KBM-7 (cell line): Measurements from ENCODE around the gene ARFGEF3.

ENCODE experiments used
- DNase-seq: peaks from one replicate; pipeline ENCODE4 v3.0.0-alpha.2; 2015
- in situ Hi-C: fragments of 300-500 bp; cut with MboI; formaldehyde crosslinking; loops from 2 replicates; pipeline ENCODE4 v1.14.3; 2020; ENCODE audit warnings: low sequenced_read_pairs, low pct_unique_long_range_greater_than_20kb, mixed read lengths

ARFGEF3 gene

DNA sequence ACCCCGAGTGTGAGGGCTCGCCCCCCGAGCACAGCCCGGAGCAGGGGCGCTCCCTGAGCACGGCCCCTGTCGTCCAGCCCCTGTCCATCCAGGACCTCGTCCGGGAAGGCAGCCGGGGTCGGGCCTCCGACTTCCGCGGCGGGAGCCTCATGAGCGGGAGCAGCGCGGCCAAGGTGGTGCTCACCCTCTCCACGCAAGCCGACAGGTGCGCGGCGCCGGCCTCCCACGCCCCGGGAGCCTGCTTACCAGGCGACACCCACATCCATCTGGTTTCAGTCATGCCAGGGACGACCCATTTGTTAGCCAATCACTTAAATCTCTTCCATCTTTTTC, 130.1 kb downstream of the ARFGEF3 start:
- in situ Hi-C loops: no loop called here
- no peak for DNase-seq

DNA sequence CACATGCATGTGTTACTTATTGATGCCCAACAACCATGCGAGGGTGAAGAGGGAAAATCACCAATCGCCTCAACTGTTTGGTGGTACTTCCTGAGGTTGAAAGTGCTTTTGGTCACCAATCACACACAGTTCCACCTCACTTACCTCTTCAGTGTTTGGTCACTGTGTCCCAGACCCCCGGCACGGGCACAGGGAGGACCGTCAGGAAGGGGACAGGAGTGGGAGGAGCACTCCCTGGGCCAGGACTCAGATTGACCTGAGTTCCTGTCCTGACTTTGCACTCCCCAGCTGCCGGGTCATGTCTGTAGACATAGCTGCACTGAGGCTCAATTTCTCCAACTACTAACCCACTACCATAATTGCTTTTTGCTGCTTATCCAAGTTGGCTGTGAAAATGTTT, 130.7 kb downstream of the ARFGEF3 start:
- no peak for DNase-seq
- in situ Hi-C loops: no loop called here

DNA sequence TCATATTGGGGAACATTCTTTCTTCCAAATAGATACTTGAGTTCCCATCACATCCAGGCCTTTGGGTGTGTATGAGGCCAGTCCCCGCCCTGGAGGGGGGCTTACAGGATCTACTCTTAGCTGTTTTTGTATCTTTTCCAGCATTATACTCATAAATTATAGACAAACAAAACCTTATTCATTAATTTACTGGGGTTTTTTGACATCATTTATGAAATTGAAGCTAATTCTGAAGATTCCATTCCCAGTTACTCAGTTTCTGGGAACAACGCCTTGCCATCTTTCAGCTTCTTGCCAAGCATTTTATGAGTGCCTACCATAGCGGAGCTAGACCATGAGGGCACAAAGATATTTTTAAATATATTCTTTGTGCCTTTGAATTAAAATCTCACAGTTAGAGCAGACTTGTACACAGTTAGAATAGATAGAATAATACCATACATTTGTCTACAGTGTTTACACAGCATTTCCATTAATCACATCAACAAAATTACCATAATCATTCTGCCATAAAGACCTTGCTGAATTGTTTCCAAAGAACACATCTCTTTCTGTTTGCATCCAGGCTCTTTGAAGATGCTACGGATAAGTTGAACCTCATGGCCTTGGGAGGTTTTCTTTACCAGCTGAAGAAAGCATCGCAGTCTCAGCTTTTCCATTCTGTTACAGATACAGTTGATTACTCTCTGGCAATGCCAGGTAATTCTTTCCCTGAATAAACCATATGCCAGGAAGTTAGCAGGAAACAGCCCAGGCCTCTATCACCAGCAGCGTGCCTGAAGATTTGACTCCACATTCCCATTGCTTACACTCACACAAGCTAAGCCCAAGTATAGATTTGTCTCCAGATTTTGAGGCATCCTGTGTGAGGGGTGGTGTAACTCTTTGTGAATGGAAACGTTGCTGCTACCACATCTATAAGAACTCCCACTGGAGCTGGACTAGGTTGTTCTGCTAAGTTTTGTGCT, 132.0 kb downstream of the ARFGEF3 start:
- in situ Hi-C loops: no loop called here
- no peak for DNase-seq

DNA sequence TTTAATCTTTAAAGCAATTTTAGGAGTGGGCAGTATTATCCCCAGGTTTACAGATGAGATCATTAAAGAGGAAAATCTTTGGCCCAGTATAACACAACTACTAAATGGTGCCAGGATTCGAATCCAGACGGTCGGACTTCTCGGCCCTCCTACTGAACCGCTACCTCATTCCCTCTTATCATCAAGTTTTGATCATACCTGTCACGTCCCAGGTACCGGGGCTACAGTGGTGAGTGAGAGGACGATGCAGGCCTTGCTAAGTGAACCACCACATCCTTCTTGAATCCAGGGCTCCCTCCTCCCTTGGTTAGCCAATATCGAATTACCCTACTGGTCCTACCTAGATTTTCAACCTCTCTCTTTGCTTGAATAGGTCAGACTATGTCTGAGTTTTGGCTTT, 134.6 kb downstream of the ARFGEF3 start:
- in situ Hi-C loops: no loop called here
- DNase-seq: no peak

DNA sequence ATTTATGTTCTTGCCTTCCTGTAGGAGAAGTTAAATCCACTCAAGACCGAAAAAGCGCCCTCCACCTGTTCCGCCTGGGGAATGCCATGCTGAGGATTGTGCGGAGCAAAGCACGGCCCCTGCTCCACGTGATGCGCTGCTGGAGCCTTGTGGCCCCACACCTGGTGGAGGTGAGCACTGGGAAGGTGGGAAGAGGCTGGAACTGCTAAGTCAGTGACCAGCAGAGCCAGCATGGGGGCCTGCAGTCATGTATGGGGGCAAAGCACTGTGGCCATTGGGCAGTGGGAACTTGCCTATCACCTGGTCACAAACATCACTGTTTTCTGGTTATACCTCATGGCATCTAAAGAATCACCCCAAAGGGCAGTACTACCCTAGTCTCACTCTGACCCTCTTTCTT, 135.0 kb downstream of the ARFGEF3 start:
- in situ Hi-C loops: no loop called here
- no peak for DNase-seq

DNA sequence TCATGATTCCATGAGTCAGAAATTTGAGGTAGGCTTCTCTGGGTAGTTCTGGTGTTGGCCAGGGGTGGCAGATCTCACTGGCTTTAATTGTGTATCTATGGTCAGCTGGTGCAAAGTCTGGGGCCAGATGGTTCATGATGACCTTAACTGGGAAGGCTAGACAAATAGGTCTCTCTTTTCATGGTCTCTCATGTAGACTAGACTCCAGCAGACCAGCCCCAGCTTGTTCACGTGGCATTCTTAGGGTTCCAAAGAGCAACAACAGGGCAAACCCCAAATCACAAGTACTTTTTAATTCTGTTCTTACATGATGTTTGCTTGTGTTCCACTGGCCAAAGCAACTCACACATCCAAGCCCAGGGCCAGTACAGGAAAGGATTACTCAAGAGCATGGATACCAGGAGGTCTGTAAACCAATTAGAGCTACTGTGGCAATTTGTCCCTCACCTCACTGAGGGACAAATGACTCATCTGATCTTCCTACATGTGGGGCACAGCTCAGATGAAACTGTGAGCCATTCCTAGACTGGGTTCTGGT, 136.1 kb downstream of the ARFGEF3 start:
- DNase-seq: no peak
- in situ Hi-C loops: no loop called here

DNA sequence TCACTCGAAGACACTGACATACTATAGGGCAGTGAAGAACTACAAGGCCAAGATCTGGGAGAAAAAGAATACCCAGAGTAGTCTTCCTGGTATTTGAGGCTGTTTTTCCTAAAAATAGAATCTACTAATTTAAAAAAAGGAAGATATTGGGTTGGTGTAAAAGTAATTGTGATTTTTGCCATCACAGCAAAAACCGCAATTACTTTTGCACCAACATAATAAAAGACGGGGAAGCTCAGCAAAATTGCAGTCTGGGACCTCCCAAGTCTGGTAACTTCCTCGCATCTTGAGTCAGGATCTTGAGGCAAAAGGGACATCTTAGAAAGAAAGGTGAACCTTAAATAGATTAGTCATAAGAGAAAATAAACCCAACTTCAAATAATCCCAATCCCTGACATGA, 138.7 kb downstream of the ARFGEF3 start:
- in situ Hi-C loops: no loop called here
- DNase-seq: no peak

DNA sequence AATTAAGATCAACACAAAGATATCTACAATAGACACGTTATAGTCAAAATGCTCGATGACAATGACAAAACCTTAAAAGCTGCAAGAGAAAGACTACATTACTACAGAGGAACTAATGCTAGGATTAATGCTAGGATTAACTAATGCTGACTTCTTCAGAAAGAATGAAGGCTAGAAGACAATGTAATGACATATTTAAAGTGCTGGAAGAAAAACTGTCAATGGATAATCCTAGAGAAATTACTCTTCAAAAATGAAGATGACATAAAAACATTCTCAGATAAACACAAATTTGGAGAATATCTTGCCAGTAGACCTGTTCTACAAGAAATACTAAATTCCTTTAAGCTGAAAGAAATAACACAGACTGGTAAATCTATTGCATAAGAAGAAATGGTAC, 140.8 kb downstream of the ARFGEF3 start:
- in situ Hi-C loops: no loop called here
- DNase-seq: no peak

DNA sequence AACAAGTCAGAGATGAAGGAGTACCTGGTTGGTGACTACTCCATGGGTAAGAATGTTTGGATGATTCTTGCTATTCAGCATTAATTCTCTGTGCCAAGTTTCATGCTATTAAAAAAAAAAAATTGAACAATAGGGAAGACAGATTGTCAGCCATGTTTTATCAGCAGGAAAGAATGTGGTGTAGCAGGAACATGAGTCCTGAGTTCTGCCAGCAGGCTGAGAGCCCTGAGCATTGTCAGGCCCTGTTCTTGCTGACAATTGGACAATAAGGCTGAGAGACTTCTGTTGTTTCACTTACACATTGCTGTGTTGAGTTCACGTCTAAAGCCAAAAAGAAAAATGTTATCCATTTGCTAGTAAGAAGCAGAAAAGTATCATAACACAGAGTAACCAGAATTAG, 145.6 kb downstream of the ARFGEF3 start:
- in situ Hi-C loops: no loop called here
- no peak for DNase-seq

DNA sequence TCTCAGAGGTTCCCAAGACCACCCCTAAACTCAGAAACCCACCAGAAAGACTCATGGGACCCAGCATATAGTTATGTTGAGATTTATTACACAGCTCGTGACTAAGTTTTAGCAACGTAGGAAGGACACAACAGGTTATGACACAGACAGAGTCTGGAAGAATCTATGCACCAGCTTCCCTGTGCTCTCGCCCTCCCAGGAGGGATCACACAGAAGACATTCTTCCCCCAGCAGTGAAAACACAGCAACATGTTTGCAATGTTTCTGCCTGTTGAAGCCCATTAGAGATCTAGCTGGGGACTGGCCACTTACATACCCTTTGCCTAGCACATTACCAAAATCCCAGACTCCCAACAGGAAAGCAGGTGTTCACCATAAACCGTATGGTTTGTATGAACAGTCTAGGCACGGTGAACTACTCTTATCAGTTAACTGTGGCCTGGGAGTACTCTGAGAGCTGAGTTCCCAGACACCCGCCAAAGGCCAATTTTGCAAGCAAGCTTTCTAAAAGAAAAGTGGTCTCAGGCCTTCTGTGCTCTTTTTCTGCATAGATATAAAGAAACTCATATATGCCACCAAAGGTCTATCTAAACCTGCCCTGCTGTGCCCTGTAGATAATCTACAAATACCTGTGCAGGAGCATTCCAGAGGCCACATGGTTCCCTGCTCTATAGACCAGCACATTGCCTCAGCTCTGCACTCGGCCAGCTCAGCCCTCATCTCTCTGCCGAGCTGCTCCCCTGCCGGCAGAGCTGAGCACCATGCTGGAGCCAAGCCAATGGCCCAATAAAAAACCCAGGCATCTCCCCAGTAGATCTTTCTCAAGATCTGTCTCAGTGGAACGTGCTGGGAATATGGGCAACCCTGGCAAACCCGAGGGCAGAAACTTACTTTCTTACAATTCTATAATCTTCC, 146.3 kb downstream of the ARFGEF3 start:
- in situ Hi-C loops: no loop called here
- DNase-seq: no peak

DNA sequence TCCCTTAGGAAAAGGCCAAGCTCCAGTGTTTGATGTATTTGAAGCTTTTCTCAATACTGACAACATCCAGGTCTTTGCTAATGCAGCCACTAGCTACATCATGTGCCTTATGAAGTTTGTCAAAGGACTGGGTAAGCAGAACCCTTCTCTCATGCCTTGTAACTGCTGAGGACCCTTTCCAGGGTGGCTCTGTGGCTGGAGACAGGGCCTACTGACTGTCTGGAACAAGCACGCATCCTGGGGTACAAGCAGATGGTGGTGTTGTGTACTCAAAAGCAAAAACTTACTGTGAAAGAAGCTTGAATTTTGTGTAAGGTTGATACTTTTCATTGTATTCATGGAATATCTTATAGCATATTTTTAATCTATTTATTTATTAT, 147.0 kb downstream of the ARFGEF3 start:
- no peak for DNase-seq

DNA sequence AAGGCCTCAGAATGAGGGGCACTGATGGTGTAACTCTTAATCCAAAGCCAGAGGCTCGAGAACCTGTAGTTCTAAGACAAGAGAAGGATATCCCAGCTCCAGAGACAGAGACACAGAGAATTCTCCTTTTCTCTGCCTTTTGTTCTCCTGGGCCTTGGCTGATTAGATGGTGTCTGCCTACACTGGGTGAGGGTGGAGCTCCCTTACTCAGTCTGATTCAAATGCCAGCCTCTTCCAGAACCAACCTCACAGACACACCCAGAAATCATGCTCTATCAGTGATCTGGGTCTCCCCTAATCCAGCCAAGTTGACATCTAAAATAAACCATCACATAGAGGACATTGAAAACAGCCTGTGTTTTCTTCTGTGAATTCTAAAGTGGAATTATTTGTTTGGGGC, 148.0 kb downstream of the ARFGEF3 start:
- in situ Hi-C loops: no loop called here
- DNase-seq: no peak

More for the DNA sequence above, 147.0 kb downstream of the ARFGEF3 start:
- in situ Hi-C loops: no loop called here

DNA sequence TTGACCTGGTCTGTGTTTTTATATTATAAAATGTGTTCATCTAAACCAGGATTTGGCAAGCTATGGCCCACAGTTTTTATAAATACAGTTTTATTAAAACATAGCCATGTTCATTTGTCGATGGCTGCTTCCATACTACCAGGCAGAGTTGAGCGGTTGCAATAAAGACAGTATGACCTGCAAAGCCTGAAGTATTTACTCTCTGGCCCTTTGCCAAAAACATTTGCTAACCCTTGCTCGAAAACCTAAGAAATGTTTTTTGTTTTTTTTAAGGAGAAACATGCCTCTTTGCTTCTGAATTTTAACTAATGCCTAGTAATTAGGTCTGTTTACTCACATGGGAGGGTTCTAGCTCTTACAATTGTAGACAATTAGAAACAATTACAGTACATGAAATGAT, 148.6 kb downstream of the ARFGEF3 start:
- in situ Hi-C loops: no loop called here
- no peak for DNase-seq

DNA sequence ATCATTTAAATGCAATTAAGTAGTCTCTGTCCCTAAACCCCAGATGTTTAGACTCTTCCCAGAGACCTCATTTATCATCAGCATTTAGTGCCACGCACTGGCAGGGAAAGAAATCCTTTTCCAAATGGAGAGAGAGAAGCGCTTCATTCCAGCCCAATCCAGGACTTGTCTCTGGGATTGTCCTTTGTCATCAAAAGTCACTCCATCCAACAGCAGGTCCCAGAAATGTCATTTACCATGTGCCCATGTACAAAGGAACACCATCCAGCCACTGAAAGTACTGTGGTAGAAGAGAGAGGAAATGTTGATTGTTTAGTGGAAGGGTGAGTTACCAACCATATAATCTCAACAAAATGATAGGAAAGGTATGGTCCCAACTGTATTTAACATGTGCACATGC, 149.1 kb downstream of the ARFGEF3 start:
- in situ Hi-C loops: no loop called here
- no peak for DNase-seq

DNA sequence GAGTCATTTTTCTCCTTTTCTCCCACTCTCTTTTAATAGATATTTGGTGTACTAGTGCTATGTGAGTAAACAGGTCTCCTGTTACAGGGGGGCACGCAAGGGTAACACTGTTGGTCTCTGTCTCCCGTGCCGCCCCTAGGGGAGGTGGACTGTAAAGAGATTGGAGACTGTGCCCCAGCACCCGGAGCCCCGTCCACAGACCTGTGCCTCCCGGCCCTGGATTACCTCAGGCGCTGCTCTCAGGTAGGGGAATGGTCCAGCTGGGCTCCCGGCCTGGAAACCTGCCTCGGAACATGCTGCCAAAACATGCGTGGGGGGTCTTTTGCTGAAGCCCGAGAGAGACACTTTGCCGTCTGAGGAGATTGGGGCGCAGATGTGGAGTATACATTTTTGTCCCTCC, 149.5 kb downstream of the ARFGEF3 start:
- in situ Hi-C loops: no loop called here
- DNase-seq: no peak

DNA sequence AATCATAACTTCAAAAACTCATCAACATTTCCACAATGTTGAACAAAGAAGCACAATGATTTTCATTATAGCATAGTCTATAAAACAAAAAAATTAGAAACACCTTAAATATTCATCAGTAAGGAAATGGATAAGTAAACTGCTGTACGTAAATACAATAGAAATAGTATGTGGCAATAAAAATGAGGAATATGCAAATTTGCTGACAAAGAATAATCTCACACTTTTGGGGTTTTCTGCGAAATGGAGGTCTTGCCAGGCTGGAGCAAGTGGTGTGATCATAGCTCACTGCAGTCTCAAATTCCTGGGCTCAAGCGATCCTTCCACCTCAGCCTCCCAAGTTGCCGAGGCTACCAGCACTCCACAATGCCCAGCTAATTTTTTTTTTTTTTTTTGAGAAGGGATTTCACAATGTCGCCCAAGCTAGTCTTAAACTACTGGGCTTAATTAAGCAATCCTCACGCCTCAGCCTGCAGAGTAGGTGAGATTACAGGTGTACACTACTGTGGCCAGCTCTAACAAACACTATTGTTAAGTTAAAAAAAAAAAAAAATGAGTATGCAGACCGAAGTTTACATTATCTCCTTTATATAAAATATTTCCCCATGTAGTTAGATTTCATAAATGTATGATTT, 157.1 kb downstream of the ARFGEF3 start:
- DNase-seq: no peak
- in situ Hi-C loops: no loop called here

DNA sequence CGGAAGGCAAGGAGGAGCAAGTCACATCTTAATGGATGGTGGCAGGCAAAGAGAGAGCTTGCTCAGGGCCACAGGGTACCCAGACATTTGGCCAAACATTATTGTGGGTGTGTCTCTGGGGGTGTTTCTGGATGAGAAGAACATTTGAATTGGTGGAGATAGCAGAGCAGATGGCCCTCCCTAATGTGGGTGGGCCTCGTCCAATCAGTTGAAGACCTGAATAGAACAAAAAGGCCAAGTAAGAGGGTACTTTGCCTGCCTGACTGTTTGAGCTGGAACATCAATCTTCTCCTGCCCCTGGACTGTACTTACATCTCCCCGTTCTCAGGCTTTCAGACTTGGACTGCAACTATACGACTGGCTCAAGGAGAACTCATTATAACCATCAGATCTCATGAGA, 160.2 kb downstream of the ARFGEF3 start:
- no peak for DNase-seq
- in situ Hi-C loops: no loop called here

DNA sequence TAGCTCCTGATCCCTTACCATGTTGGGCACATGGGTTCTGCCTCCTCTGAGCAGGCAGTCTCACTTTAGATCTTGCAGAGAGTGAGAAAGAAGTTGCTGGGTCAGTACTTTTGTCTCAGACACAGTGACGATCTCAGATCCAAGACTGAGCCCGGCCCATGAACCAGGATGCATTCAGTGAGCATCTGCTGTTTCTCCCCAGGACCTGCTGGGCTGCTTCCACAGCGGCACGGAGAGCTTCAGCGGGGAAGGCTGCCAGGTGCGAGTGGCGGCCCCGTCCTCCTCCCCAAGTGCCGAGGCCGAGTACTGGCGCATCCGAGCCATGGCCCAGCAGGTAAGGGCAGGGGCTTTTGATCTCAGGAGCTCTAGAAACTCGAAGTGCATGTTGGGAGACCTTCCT, 162.1 kb downstream of the ARFGEF3 start:
- in situ Hi-C loops: no loop called here
- DNase-seq: no peak

DNA sequence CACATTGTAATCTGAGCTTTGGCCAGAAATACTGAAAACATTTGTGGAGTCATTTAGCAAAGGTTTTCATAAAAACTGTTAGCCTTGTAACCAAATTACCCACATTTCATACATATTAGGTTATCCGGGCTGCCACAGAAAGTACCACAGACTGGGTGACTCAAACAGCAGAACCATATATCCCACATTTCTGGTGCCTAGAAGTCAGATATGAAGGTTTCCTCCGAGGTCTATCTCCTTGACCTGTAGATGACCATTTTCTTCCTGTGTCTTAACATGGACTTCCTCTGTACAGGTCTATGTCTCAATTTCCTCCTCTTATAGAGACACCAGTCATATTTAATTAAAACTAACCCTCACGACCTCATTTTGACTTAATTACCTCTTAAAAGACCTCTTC, 166.5 kb downstream of the ARFGEF3 start:
- in situ Hi-C loops: no loop called here
- DNase-seq: no peak

DNA sequence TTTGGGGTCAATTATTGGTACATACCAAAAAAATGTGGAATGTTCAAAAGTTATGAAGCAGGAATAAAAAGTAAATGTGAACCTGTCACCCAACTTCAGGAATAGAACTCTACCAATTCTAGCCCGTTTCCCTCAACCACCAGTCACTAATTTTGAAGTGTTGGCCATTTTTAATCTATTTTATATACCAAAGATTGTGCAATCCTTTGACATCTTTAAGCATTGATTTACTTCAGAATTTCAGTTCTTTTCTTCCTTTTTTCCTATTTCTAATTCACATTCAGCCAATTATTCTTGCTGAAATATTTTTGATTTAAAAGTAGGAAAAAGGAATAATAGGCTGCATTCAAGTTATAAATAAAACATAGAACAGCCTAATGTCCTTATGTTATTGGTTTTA, 169.0 kb downstream of the ARFGEF3 start:
- in situ Hi-C loops: no loop called here

More for the DNA sequence above, 169.0 kb downstream of the ARFGEF3 start:
- no peak for DNase-seq
